ENCODE data around the gene UQCR10. TPM values are rescaled to one million over a fixed set of nuclear protein-coding genes. Genes with fewer than 3 reads are reported as not detected.

Gene UQCR10
- total and polyA plus RNA-seq, 8 donors: 2.0 to 307 (median 96.9) TPM

- peaks cover 59 to 99% (median 96%) of the 10 kb centered on the region in 4 donors for H3K36me3 ChIP-seq
- intact Hi-C loops (cut with DNase I; ENCODE audit: low total_unique reads): no loop called here
Observed at GRCh38 chr22:29806196-29806595, 39.0 kb downstream of the UQCR10 start.

GRCh38 chr22:29810216-29810615, 43.0 kb downstream of the UQCR10 start:
- H3K27ac ChIP-seq: peak overlapping the region; percentile 39 to 84 (median 76)
- WGBS, 5 donors: 42 to 66% (median 56%) methylated on average over 2 of the region's 2 CpGs
- no peak for DNase-seq
- peaks cover 59 to 99% (median 96%) of the 10 kb centered on the region in 4 donors for H3K36me3 ChIP-seq
- H3K27me3 ChIP-seq: no peaks in the 10 kb centered on the region
- H3K9me3 ChIP-seq: no peaks in the 10 kb centered on the region
- no peak overlapping the region for H3K4me3 ChIP-seq
- H3K4me1 ChIP-seq: peaks cover 36 to 61% (median 48%) of the 10 kb centered on the region in 4 donors
- no peak for TF ChIP-seq EP300 (IDR thresholded peaks at IDR 0.05)
- intact Hi-C loops (cut with DNase I; ENCODE audit: low total_unique reads): no loop called here

More at GRCh38 chr22:29806196-29806595, 39.0 kb downstream of the UQCR10 start:
- no peak for DNase-seq
- no peaks in the 10 kb centered on the region for H3K9me3 ChIP-seq
- H3K27ac ChIP-seq: no peak overlapping the region
- whole genome bisulfite sequencing, 5 donors: 76 to 88% (median 86%) methylated on average over 5 to 6 of the region's 6 CpGs
- peaks cover 18 to 43% (median 31%) of the 10 kb centered on the region in 4 donors for H3K4me1 ChIP-seq
- TF ChIP-seq POLR2A (IDR thresholded peaks at IDR 0.05) (no peak), POLR2AphosphoS5 (IDR thresholded peaks at IDR 0.05) (no peak), EP300 (IDR thresholded peaks at IDR 0.05) (no peak), CTCF (IDR thresholded peaks at IDR 0.05) (no peak)
- H3K27me3 ChIP-seq: no peaks in the 10 kb centered on the region
- no peak overlapping the region for H3K4me3 ChIP-seq

GRCh38 chr22:29811377-29811776, 44.2 kb downstream of the UQCR10 start:
- Histone ChIP-seq H3K27me3 (no peaks in the 10 kb centered on the region), H3K4me3 (no peak overlapping the region), H3K4me1 (peaks cover 42 to 64% (median 54%) of the 10 kb centered on the region in 4 donors), H3K36me3 (peaks cover 54 to 99% (median 96%) of the 10 kb centered on the region in 4 donors), H3K9me3 (no peaks in the 10 kb centered on the region), H3K27ac (peak overlapping the region; percentile 39 to 82 (median 67))
- intact Hi-C loops (cut with DNase I; ENCODE audit: low total_unique reads): no loop called here
- TF ChIP-seq POLR2A (IDR thresholded peaks at IDR 0.05) (no peak), EP300 (IDR thresholded peaks at IDR 0.05) (no peak), CTCF (IDR thresholded peaks at IDR 0.05) (no peak), POLR2AphosphoS5 (IDR thresholded peaks at IDR 0.05) (peak in 1 of 3 donors; percentile 62)
- WGBS, 5 donors: 26 to 38% (median 33%) methylated on average over 2 of the region's 2 CpGs
- DNase-seq: peak; percentile 75 to 78

- Histone ChIP-seq H3K27me3 (no peaks in the 10 kb centered on the region), H3K4me1 (peaks cover 42 to 75% (median 62%) of the 10 kb centered on the region in 4 donors), H3K27ac (peak overlapping the region; percentile 39 to 82 (median 76)), H3K9me3 (no peaks in the 10 kb centered on the region), H3K36me3 (peaks cover 41 to 99% (median 92%) of the 10 kb centered on the region in 4 donors), H3K4me3 (no peak overlapping the region)
- WGBS, 5 donors: 29 to 56% (median 50%) methylated on average over 8 of the region's 8 CpGs
- intact Hi-C loops (cut with DNase I; ENCODE audit: low total_unique reads): no loop called here
- no peak for TF ChIP-seq CTCF (IDR thresholded peaks at IDR 0.05)
- TF ChIP-seq POLR2AphosphoS5 (IDR thresholded peaks at IDR 0.05): peak in 1 of 3 donors; percentile 30
- no peak for TF ChIP-seq EP300 (IDR thresholded peaks at IDR 0.05)
- no peak for TF ChIP-seq POLR2A (IDR thresholded peaks at IDR 0.05)
- peak in 1 of 2 donors; percentile 46 for DNase-seq
Observed at GRCh38 chr22:29813126-29813525, 46.0 kb downstream of the UQCR10 start.

- DNase-seq: no peak
- Histone ChIP-seq H3K36me3 (peaks cover 37 to 99% (median 90%) of the 10 kb centered on the region in 4 donors), H3K4me1 (peaks cover 42 to 75% (median 62%) of the 10 kb centered on the region in 4 donors), H3K27ac (peak overlapping the region; percentile 39 to 82 (median 76)), H3K4me3 (no peak overlapping the region), H3K9me3 (no peaks in the 10 kb centered on the region), H3K27me3 (no peaks in the 10 kb centered on the region)
- TF ChIP-seq CTCF (IDR thresholded peaks at IDR 0.05): peak in 3 of 7 experiments; percentile 4 to 32 (median 20)
- no peak for TF ChIP-seq POLR2AphosphoS5 (IDR thresholded peaks at IDR 0.05)
- intact Hi-C loops (cut with DNase I; ENCODE audit: low total_unique reads): no loop called here
- WGBS, 5 donors: 29 to 63% (median 42%) methylated on average over 3 of the region's 3 CpGs
Observed at GRCh38 chr22:29813563-29813962, 46.4 kb downstream of the UQCR10 start.

Measured in stomach (tissue), 9 donors.